Activated naive CD4-positive, alpha-beta T cell treated with anti-CD3 and anti-CD28 coated beads, Interleukin-2, amount 10 ng/mL, durations not matched to agents 5 hours and 36 hours (primary cell): ENCODE measurements around the gene MBOAT2. TPM values are rescaled to one million over a fixed set of nuclear protein-coding genes. Genes with fewer than 3 reads are reported as not detected.

Source experiments
- total RNA-seq, 2 experiments: library from RNA; stranded (reverse); gene quantifications; one replicate each; pipeline ENCODE4 v1.2.3, GENCODE V29; 2021

MBOAT2 gene, protein sequence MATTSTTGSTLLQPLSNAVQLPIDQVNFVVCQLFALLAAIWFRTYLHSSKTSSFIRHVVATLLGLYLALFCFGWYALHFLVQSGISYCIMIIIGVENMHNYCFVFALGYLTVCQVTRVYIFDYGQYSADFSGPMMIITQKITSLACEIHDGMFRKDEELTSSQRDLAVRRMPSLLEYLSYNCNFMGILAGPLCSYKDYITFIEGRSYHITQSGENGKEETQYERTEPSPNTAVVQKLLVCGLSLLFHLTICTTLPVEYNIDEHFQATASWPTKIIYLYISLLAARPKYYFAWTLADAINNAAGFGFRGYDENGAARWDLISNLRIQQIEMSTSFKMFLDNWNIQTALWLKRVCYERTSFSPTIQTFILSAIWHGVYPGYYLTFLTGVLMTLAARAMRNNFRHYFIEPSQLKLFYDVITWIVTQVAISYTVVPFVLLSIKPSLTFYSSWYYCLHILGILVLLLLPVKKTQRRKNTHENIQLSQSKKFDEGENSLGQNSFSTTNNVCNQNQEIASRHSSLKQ
- 1 to 10 TPM; 3.2 to 4.2 TPM for total RNA-seq

DNA sequence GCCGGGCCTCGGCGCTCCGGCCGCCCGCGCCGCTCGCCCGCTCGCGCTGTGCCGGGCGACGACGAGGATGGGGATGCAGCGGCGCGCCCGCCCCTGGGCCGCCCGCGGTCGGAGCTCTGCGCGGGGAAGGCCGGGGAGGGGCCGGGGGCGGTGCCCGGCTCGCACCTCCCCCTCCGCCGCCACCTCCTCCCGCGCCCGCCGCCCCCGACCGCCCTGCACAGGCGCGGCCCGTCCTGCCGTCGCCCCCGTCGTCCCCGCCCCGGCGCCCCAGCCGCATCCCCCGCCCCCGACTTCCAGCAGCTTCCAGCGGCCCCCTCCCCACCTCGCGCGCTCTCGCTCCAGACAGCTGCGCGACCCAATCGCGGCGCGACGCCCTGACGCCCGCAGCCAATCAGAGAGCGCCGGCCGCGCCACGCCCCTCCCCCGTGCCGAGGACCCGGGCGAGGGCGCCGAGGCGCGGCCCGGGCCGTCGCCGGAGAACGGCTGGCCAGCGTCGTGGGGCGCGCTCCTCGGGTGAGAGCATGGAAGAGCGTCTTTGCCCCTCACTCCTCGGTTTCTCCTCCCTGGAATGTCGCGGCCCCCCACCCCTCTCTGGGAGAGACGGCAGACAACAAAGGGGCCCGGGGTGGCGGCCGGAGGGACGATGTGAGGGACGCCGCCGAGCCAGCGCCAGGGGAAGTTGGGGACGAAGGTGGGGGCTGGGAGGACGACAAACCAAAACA, at the start of gene MBOAT2:
MBOAT2 (minus strand) TSS at position 69 of the 722 bp plus-strand sequence. CDS start 70 bp downstream, outside the sequence.

GRCh38 chr2:8836971-8837794, 166.3 kb downstream of the MBOAT2 start, which contains the start of gene KIDINS220:
KIDINS220 (minus strand) TSS chr2:8837613; CDS start chr2:8827093, 10,520 bp downstream.

Other genes with a start within 250 kb of the MBOAT2 start
- gene KIDINS220, start 166.1 kb downstream of the MBOAT2 start, total RNA-seq: 10 to 100 TPM; 36.0 to 36.5 TPM
- gene ASAP2, start 203.1 kb upstream of the MBOAT2 start, total RNA-seq: under 1 TPM; 0.15 to 0.34 TPM